GM19099 (cell line): ENCODE measurements around the gene MPP2.

Source experiments
- POLR2A ChIP-seq: IDR thresholded peaks from 3 replicates; pipeline ENCODE4 v1.6.1; 2011; ENCODE audit warnings: low read depth; ENCODE audit not compliant: insufficient read length; ENCODE audit errors: extremely low read depth

The MPP2 gene, protein sequence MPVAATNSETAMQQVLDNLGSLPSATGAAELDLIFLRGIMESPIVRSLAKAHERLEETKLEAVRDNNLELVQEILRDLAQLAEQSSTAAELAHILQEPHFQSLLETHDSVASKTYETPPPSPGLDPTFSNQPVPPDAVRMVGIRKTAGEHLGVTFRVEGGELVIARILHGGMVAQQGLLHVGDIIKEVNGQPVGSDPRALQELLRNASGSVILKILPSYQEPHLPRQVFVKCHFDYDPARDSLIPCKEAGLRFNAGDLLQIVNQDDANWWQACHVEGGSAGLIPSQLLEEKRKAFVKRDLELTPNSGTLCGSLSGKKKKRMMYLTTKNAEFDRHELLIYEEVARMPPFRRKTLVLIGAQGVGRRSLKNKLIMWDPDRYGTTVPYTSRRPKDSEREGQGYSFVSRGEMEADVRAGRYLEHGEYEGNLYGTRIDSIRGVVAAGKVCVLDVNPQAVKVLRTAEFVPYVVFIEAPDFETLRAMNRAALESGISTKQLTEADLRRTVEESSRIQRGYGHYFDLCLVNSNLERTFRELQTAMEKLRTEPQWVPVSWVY

DNA sequence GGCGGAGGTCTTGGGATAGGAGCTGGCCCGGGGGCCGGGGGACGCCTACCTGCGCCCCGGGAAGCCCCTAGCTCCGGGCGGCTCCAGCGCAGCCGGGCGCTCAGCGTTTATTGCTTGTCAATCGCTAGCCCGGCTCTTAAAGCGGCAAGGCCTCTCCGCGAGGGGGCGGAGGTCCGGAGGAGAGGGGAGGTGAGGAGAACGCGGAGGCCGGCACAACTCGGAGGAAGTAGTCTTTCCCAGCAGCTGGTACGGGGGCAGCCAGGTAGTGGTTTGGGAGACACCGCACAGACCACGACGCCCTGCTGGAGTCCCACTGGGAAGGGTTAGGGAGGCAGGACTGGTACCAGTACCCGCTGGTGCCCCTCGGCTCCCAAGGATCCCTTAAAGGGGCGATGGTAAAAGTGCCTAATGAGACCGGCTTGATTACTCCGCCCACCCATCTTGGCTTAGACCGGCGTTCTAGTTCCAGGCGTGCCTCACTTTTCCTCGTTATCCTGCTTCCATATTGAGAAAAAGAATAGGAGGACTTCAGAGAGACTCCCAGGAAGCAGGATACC, at the start of gene MPP2:
TSS of gene MPP2 (minus strand) at position 112 of the 557 bp plus-strand sequence. CDS start 3,076 bp downstream, outside the sequence.
- no peak for TF ChIP-seq POLR2A

DNA sequence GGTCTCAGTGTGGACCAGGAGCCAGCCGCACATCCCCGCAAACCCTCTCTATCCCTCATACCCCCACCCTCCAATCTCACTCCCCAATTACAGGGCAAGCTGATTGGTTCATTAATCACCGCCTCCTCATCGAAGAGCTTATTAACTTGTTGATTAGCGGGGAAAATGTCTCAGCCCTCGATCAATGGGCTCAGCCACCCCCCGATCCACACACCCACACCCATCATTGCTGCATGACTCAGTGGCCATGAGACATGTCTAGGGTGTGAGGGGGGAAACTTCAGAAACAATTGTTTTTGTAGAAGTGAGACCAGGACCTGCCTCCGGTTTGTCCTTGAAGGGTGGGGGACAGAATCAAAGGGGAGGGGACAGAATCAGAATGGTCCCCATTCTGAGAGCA, 48.9 kb upstream of the MPP2 start:
- TF ChIP-seq POLR2A: no peak

DNA sequence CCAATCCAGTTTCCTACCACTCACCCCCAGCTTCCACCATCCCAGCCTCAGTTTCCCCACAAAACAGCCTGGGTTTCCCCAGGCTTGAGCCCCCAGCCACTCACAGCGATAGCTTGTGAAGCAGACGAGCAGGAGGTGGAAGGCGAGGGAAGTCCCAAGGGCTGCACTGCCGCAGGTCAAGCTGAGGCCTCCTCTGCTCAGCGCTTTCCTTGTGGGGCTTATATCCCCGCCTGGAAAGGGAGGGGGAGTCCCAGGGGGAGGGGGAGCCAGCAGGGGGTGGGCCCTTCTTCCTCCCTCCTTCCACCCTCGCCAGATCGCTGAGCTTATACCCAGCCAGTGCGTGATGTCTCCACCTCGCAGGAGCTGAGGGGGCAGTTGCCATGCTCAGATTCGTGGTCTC, 46.4 kb upstream of the MPP2 start, which contains the start of gene PYY:
TSS of gene PYY (minus strand) at position 195 of the 400 bp plus-strand sequence. CDS start 457 bp downstream, outside the sequence.
- no peak for TF ChIP-seq POLR2A

DNA sequence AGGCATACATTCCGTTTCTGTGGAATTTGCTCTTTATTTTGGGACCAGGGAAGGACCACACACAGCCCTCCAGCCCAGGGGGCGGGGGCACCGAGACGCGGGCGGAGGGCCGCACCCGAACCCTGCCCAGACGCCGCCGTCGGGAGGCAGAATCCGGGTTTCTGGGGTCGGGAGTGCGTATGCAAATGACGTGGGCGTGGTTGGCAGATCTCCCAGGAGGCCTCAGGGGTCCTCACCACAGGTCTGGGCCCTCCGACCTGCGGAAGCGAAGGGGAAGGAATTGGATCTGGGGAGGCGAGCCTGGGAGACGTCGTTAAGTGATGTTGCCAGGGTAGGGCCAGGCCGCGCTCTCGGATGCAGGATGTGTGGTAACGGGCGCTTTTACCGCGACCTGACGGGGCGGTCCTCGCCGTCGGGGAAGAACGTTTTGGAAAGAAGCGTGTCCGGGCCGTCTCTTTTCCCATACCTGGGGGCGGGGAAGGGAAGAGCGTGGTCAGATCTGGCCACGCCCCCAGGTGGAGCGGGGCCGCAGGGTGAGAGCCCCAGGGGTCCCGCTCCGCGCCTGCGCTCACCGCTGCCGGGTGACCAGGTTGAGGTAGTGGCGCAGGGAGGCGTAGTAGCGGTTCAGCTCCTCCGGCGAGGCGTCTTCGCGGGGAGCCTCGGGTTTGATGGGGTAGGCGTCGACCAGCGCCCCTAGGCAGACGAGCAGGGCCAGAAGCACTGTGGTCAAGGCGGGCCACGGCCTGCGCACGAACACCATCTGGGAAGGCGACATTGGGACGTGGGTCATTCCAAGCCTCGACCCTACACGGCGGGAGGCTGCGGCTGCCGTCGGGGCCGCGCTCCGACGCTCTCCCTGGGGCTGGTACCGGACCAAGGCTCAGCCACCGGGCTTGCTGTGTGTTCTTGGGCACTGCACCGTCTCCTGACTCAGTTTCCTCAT, 45.7 kb upstream of the MPP2 start:
- TF ChIP-seq POLR2A: no peak

DNA sequence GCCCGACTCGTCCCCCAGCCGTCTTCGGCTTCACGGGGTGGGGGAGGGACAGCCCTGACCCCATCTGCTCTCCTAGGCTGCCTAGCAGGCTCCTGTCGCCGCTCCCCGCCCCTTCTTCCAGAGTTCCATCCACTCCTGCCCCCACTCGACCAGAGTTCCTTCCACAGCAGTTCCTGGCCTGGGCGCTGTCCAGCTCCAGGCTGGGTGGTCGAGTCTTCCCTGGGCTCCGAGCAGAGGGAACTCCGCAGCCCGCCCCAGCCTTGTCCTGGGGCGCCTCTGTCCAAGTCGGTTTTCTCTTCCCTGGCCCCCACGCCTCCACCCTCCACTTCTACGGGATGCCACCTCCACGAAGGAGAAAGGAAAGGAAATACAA, 45.0 kb upstream of the MPP2 start:
- TF ChIP-seq POLR2A: no peak

DNA sequence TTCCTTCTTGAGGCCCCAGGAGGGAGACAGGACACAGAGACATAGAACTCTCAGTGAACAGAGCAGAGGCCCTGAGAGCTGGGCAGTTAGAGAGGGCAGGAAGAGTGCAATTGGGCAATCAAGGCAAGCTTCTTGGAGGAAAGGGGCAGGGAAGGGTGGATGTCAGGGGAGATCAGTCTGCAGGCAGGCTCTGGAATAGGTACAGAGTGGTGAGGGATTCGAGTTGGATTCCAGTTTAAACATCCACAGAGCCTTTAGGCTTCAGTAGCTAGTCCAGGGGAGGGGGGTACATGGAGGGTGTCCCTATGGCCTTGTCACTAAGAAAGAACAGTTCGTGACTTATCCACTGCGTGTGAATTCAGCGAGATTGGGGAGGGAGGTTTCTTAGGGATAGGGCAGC, 44.4 kb upstream of the MPP2 start:
- no peak for TF ChIP-seq POLR2A

DNA sequence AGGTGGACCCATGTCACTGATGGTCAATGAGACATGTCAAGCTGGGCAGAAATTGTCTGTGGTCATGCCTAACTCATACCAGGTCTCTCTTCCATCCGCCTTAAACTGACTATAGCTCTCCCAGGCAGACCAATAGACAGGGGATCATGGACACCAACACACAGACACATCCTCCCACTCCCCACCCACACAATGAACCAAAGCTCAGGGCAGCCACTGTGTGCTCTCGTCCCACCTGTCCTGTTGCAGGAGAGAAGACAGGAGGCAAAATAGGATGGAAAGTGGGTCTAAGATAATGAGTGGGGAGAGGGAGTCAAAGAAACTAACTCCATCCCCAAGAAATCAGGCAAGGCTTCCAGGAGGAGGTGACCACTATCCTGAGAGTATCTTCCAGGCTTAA, 43.2 kb upstream of the MPP2 start:
- TF ChIP-seq POLR2A: no peak

DNA sequence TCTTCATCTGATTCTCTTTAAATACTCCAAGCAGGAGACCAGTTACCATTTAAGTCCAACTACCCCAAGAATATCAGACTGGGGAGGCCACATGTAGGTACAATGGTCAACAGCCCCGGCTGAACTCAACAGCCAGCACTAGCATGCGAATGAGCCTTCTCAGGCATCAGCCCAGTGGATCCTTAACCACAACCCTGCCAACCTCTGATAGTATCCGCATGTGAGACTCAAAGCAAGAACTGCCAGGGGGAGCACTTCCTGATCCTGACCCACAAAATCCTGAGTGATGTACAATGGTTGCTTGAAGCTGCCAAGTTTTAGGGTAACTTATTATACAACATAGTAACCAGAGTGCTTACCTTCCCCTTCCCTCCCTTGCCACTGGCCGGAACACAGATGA, 42.4 kb upstream of the MPP2 start:
- no peak for TF ChIP-seq POLR2A

DNA sequence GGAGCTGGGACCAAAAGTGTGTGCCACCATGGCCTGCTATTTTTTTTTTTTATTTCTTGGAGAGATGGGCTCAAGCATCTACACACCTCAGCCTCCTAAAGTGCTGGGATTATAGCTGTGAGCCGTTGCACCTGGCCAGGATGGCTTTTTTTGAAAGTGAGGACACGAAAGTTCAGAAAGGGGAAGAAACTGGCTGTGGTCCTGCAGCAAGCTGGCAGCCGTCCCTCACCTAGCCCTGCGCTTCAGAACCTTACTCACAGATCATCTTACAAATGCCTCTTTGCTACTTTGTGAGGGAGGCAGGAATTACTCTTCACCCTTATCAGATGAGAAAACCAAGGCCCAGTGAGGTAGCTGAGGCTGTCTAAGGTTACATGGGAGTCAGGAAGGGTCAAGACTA, 39.4 kb upstream of the MPP2 start:
- no peak for TF ChIP-seq POLR2A

DNA sequence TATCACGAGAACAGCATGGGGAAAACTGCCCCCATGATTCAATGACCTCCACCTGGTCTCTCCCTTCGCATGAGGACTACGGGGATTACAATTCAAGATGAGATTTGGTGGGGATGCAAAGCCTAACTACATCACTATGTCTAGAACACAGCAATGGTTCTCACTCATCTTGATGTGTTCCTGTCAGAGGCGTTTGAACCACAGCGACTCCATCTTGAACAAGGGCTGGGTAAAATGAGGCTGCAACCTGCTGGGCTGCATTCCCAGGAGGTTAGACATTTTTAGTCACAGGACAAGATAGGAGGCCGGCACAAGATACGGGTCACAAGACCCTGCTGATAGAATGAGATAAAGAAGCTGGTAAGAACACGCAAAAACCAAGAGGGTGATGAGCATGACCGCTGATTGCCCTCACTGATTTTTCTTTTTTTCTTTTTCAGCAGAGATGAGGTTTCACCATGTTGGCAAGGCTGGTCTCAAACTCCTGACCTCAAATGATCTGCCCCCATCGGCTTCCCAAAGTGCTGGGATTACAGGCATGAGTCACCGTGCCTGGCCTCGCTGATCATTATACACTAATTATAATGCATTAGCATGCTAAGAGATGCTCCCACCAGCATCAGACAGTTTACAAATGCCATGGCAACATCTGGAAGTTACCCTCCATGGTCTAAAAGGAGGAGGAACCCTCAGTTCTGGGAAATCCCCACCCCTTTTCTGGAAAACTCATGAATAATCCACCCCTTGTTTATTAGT, 37.9 kb upstream of the MPP2 start:
- TF ChIP-seq POLR2A: no peak

DNA sequence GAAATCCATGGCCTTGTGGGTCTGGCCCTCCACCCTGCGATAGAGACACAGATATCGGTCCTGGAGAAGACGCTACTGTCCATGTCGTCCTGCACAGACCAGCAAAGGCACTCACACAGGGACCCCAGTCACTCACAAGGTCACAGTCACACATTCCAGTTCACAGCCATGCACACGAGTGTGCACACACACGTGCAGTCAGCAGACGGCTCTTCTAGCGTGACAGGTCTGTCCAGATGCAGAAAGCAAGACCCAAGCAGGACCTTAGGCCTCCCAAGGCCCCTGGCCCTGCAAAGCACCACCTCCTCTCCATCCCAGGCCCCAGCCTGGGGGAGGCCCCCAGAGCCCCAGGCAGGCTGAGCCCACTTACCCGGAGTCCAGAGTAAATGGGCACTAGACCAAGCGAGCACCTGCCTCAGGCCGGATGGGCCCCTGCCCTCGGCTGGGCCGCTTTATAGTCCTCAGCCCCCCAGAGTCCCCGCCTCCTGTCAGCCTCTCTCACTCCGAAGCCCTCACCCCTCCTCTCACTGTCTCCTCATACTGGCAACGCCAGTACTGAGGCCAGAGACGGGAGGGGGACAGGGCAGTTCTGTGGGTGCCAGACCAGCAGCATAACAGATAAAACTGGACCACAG, 34.8 kb upstream of the MPP2 start, which contains the start of gene PPY:
TSS of gene PPY (minus strand) at position 426 of the 635 bp plus-strand sequence. CDS start 822 bp downstream, outside the sequence.
- no peak for TF ChIP-seq POLR2A

DNA sequence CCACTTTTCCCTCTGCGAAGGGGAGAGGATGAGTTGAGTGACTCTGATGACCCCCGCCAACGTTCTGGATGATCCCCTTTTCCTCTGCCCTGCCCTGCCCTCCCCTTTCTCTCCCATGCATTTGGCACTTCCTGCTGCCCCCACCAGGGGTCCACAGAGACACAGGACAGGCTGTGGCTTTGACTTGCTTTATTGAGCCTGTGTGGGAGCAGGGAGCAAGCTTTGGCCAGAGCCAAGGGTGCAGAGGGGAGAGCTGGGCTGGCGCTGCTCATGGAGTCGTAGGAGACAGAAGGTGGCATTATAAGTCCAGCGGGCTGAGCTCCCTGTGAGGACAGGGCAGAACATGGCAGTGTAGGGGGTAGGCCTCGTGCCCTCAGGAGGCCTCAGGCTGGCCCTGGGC, 33.3 kb upstream of the MPP2 start:
- no peak for TF ChIP-seq POLR2A

DNA sequence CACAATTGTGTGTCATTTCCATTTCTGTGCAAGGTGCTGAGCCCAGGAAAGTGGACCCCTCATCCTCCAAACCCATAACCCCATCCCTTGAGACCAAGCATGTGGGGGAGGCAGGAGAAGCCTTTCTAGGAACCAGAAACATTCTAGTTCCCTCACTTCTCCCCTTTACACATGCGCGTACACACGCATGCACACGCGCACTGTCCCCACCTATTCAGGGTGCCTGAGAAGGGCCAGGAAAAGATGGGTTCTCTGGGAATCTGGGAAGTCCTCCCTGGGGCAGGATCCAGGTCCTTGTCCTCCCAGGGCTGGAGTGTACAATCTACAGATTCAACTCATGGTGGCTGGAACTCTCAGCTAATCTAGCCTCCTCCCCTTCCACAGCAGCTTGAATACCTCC, 32.5 kb upstream of the MPP2 start:
- TF ChIP-seq POLR2A: no peak

DNA sequence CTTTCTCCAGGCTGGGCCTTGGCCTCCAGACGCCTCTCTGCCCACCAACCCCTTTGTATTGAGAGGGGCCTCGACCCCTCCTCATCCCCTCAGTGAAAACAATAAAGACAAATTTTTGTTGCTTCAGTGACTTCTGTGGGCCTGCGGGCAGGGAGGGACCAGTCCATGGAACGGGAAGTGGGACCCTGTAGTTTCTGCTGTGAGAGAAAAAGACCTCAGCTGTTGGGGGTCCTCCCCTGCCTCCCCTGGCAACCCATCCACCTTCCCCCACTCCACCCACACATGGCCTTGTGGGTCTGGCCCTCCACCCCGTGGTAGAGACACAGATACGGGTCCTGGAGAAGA, 31.5 kb upstream of the MPP2 start:
- no peak for TF ChIP-seq POLR2A

DNA sequence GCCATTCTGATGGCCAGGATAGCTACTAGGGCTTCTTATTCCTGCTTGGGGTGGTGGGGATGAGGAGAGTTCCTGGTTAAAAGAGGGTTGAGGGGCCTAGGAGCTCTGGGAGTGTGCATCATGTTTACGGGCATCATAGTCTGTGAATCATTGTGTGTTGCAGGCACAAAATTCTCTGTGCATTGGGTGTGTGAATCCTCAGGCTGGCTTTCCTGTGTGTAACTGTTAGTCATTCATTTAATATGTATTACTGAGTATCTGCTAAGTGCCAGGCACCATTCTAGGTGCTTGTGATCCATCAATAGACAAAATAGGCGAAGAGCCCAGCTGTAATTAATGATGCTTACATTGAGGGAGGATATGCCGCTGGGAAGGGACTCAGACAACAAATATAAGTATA, 29.1 kb upstream of the MPP2 start:
- no peak for TF ChIP-seq POLR2A

DNA sequence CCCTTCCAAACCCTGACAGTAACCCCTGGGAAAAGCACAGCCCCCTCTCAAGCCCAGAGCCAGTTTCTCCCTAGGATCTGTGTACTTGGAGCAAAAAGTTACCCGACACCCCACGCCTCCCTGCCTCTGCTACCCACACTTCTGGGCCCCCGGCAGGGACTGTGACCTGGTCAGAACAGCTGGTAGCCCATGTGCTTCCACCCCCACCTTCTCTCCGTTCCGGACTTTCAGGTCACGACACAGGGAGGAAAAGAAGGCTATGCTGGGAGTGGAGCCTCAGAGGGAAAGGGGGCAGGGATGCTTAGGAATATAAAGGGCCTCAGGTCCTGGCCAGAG, 28.6 kb upstream of the MPP2 start:
- TF ChIP-seq POLR2A: no peak
